ENCODE results near the gene CAMK2N1. TPM values are rescaled to one million over a fixed set of nuclear protein-coding genes. Genes with fewer than 3 reads are reported as not detected.

CAMK2N1 gene
- total and polyA plus RNA-seq, 2 of the 8 experiments (the other 6 are each of a cell fraction or from before 2014, with no cell fraction given), result 2.3 to 5.6 TPM

DNA sequence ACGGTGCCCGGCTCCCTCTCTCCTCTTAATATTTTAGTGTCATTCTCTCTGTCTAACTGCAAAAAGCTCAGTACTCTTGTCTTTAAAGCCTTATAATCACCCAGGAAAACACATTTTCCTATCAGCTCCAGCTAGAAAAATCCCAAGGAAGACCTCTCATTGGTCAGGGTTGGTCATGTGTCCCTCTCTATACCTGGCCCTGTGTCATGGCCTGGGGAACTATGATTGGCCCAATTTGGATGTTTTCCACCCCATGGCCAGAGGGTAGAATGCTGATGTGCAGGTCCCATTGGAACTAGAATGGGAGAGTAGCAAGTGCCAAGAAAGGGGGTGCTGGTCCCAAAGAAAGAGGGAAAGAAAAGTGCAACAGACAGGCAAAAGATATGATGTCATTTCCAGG lies 27.3 kb downstream of the CAMK2N1 start:
- H2BK120ac ChIP-seq (replicated peaks; ENCODE audit: low read depth, low read length), result no peak overlapping the region
- H3K4me2 ChIP-seq (ENCODE audit: insufficient read depth in 1 of 2, low read depth in 2 of 2, low read length in 2 of 2), result no peak overlapping the region
- H3K4ac ChIP-seq (replicated peaks; ENCODE audit: insufficient read length, low read depth, low read length), result no peak overlapping the region
- TF ChIP-seq CBX8 (IDR thresholded peaks at IDR 0.05; ENCODE audit: borderline replicate concordance, low read depth, low read length), result no peak
- TF ChIP-seq, protein P1, sequence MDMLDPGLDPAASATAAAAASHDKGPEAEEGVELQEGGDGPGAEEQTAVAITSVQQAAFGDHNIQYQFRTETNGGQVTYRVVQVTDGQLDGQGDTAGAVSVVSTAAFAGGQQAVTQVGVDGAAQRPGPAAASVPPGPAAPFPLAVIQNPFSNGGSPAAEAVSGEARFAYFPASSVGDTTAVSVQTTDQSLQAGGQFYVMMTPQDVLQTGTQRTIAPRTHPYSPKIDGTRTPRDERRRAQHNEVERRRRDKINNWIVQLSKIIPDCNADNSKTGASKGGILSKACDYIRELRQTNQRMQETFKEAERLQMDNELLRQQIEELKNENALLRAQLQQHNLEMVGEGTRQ (IDR thresholded peaks at IDR 0.05; ENCODE audit: low read length), result peak; percentile 16; the same call in 1 of the 2 replicates
- H3K9me3 ChIP-seq (ENCODE audit: insufficient read depth in 2 of 2, low read depth in 1 of 2, low read length in 1 of 2), result peaks cover 0 to 4% of the 10 kb centered on the region in 2 experiments; a peak in 1 of 4 replicates
- no peak overlapping the region for H3K23ac ChIP-seq (ENCODE audit: insufficient read length)
- ChIA-PET CTCF (ENCODE audit: partially characterized antibody) (interaction anchor here (0.6 to 3.2 kb wide), 5 partner anchors 13 to 70 kb away, joined by 3 to 11 read pairs (median 3); no protein-coding TSS in a partner anchor), POLR2A (ENCODE audit: partially characterized antibody) (interaction anchor here (0.9 kb wide), 1 partner anchor 187 kb away, joined by 6 read pairs; no protein-coding TSS in a partner anchor)
- no peak for DNase-seq (ENCODE audit: low read depth in 1 of 2, low spot score in 2 of 2)
- no peak overlapping the region for H2AFZ ChIP-seq (ENCODE audit: low read length)
- H4K91ac ChIP-seq (replicated peaks; ENCODE audit: insufficient read length, low read length), result no peak overlapping the region
- FAIRE-seq, result no peak
- no peaks in the 10 kb centered on the region for H3K4me1 ChIP-seq (replicated peaks in 1 of 4; ENCODE audit: control insufficient read depth in 3 of 4, insufficient read depth in 4 of 4, low read length in 3 of 4)
- no peaks in the 10 kb centered on the region for H3K79me2 ChIP-seq (ENCODE audit: control insufficient read depth in 1 of 2, insufficient read depth in 2 of 2, low read length in 2 of 2)
- no peak overlapping the region for H3K27ac ChIP-seq (ENCODE audit: low read depth, low read length)
- no peak overlapping the region for H4K8ac ChIP-seq (ENCODE audit: extremely low read depth, insufficient read depth, low read length)
- no peak overlapping the region for H3K14ac ChIP-seq (ENCODE audit: insufficient read length)
- H2BK12ac ChIP-seq (ENCODE audit: low read depth, low read length), result no peak overlapping the region
- H3K4me3 ChIP-seq (ENCODE audit: extremely low read depth in 1 of 4, insufficient read depth in 2 of 4, low read depth in 3 of 4, low read length in 4 of 4), result no peak overlapping the region
- peaks cover 0 to 6% of the 10 kb centered on the region in 2 experiments for H4K20me1 ChIP-seq (replicated peaks in 1 of 2; ENCODE audit: control insufficient read depth in 1 of 2, insufficient read depth in 2 of 2, low read length in 2 of 2)
- H3K9ac ChIP-seq (replicated peaks in 1 of 4; ENCODE audit: extremely low read depth in 1 of 4, low read depth in 3 of 4, low read length in 3 of 4), result no peak overlapping the region
- no peak overlapping the region for H2AK5ac ChIP-seq (ENCODE audit: low read depth, low read length)
- H2BK20ac ChIP-seq (ENCODE audit: low read length), result no peak overlapping the region
- no peak overlapping the region for H3K18ac ChIP-seq (ENCODE audit: extremely low read depth, low read length)
- WGBS, 2 experiments (ENCODE audit: extremely low coverage in 1 of 2, insufficient coverage in 1 of 2, insufficient read length in 1 of 2, insufficient replicate concordance in 2 of 2, low coverage in 1 of 2, low lambda C conversion rate in 2 of 2, missing lambda C conversion rate in 1 of 2), result 95% methylated on average over 2 of the region's 2 CpGs; no CpG with 5 or more reads in 1 of the 2 experiments
- no peak overlapping the region for H2BK15ac ChIP-seq (ENCODE audit: low read length)
- no peaks in the 10 kb centered on the region; a peak in 1 of 7 replicates for H3K27me3 ChIP-seq (replicated peaks in 1 of 4; ENCODE audit: control insufficient read depth in 3 of 4, extremely low read depth in 1 of 4, insufficient read depth in 3 of 4, low read length in 3 of 4)
- H3K23me2 ChIP-seq (ENCODE audit: low read depth, low read length), result peaks cover 14% of the 10 kb centered on the region; the same call in 1 of the 2 replicates
- H2BK5ac ChIP-seq (ENCODE audit: low read depth, low read length), result no peak overlapping the region
- H3K56ac ChIP-seq (replicated peaks; ENCODE audit: insufficient read length, low read depth, low read length), result no peak overlapping the region
- no peak overlapping the region for H4K5ac ChIP-seq (ENCODE audit: insufficient read length, low read depth, low read length)
- H3K36me3 ChIP-seq (ENCODE audit: control insufficient read depth in 2 of 4, insufficient read depth in 4 of 4, low read length in 3 of 4), result no peaks in the 10 kb centered on the region
- no peaks in the 10 kb centered on the region for H3K79me1 ChIP-seq (ENCODE audit: low read depth, low read length)

All from H1 (cell line).